Testis (tissue), 2 donors: ENCODE data around the gene SUDS3.

Experiments used
- CTCF ChIP-seq, 3 experiments: fragments of 450-650 bp in 2 of 3; fragments of 200-600 bp in 1 of 3; sonication (generic) in 1 of 3; IDR thresholded peaks; one replicate each; pipeline ENCODE4 v1.5.1; 2016 to 2019; ENCODE audit warnings: antibody characterized with exemption in 3 of 3, mild to moderate bottlenecking in 2 of 3, moderate library complexity in 1 of 3
- POLR2A ChIP-seq: fragments of 450-650 bp; IDR thresholded peaks from one replicate; pipeline ENCODE4 v1.6.1; 2017; ENCODE audit warnings: antibody characterized with exemption, mild to moderate bottlenecking, moderate library complexity

- TF ChIP-seq CTCF (IDR thresholded peaks at IDR 0.05) (no peak), POLR2A (no peak)
These were observed 15.1 kb downstream of the SUDS3 start for GRCh38 chr12:118391424-118391823.
